Putamen (tissue), 1 donor: ENCODE results near the gene HBE1.
"Not testable (repeated sequence)": the region's sequence is repeated elsewhere in the genome, so short reads cannot be mapped to it uniquely, and the experiment has no call there.

ENCODE experiments used
- DNase-seq: peaks from one replicate; pipeline ENCODE4 v3.0.0-alpha.2; 2016; ENCODE audit warnings: low spot score

Gene HBE1

GRCh38 chr11:5269715-5270147 lies at the start of gene HBE1:
HBE1 (minus strand) TSS chr11:5269945; CDS start chr11:5269890, 55 bp downstream.
- no peak for DNase-seq

- DNase-seq = no peak
Measured at GRCh38 chr11:5317292-5317691, 47.5 kb upstream of the HBE1 start.

- not testable (repeated sequence) for DNase-seq
Measured at GRCh38 chr11:5313326-5314023, 43.7 kb upstream of the HBE1 start.

- no peak for DNase-seq
Measured at GRCh38 chr11:5310423-5310822, 40.7 kb upstream of the HBE1 start.

GRCh38 chr11:5307256-5308019 lies 37.7 kb upstream of the HBE1 start:
- no peak for DNase-seq

GRCh38 chr11:5304046-5304445 lies 34.3 kb upstream of the HBE1 start:
- no peak for DNase-seq

- DNase-seq = no peak
Measured at GRCh38 chr11:5303626-5304025, 33.9 kb upstream of the HBE1 start.

GRCh38 chr11:5301846-5302245 lies 32.1 kb upstream of the HBE1 start, which contains the start of gene OR51B4:
OR51B4 (minus strand) TSS chr11:5301946; CDS start chr11:5301946, 0 bp downstream.
- DNase-seq = no peak

- no peak for DNase-seq
Measured at GRCh38 chr11:5300251-5300650, 30.5 kb upstream of the HBE1 start.

- no peak for DNase-seq
Measured at GRCh38 chr11:5298451-5298850, 28.7 kb upstream of the HBE1 start.

GRCh38 chr11:5297721-5298323 lies 28.1 kb upstream of the HBE1 start:
- DNase-seq = no peak

- DNase-seq = not testable (repeated sequence)
Measured at GRCh38 chr11:5294342-5294995, 24.7 kb upstream of the HBE1 start.

GRCh38 chr11:5293028-5293427 lies 23.3 kb upstream of the HBE1 start:
- DNase-seq = no peak

GRCh38 chr11:5291207-5291838 lies 21.6 kb upstream of the HBE1 start:
- DNase-seq = no peak

GRCh38 chr11:5290106-5290505 lies 20.4 kb upstream of the HBE1 start:
- no peak for DNase-seq

GRCh38 chr11:5289696-5290095 lies 20.0 kb upstream of the HBE1 start:
- no peak for DNase-seq

- no peak for DNase-seq
Measured at GRCh38 chr11:5288906-5289550, 19.3 kb upstream of the HBE1 start.

GRCh38 chr11:5288108-5288905 lies 18.6 kb upstream of the HBE1 start:
- DNase-seq = no peak

GRCh38 chr11:5286901-5287300 lies 17.2 kb upstream of the HBE1 start:
- DNase-seq = no peak

GRCh38 chr11:5286351-5286750 lies 16.6 kb upstream of the HBE1 start:
- no peak for DNase-seq
